ENCODE measurements around the gene TIMP3. TPM values are rescaled to one million over a fixed set of nuclear protein-coding genes. Genes with fewer than 3 reads are reported as not detected.

Gene TIMP3
- total and polyA plus RNA-seq, 2 donors (not counting 1 experiment from before 2014, with no cell fraction given), result not detected

DNA sequence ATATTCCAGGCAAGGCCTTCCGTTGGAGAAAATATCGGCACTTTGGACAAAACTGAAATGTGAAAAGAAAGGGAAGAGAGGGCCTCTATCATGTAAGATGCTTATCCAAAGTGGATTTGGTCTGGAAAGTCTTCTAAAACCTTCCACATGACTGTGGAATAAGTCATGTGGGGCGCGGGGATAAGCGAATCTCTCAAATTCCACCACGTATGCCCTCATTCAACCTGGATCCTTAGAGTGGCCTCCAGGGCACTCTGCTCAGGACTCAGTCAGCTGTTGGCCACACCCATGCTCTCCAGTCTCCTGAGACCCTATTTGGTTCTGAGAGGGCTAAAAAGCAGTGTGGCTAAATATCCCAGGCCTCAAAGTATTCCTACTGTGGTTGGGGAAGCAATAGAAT lies 2.0 kb upstream of the TIMP3 start:
- H3K27me3 Mint-ChIP-seq, result peaks cover 69% of the 10 kb centered on the region
- ATAC-seq (ENCODE audit: low read depth) (no peak), DNase-seq (no peak)
- POLR2A ChIA-PET, result no interaction called here
- TF ChIP-seq, protein P1, sequence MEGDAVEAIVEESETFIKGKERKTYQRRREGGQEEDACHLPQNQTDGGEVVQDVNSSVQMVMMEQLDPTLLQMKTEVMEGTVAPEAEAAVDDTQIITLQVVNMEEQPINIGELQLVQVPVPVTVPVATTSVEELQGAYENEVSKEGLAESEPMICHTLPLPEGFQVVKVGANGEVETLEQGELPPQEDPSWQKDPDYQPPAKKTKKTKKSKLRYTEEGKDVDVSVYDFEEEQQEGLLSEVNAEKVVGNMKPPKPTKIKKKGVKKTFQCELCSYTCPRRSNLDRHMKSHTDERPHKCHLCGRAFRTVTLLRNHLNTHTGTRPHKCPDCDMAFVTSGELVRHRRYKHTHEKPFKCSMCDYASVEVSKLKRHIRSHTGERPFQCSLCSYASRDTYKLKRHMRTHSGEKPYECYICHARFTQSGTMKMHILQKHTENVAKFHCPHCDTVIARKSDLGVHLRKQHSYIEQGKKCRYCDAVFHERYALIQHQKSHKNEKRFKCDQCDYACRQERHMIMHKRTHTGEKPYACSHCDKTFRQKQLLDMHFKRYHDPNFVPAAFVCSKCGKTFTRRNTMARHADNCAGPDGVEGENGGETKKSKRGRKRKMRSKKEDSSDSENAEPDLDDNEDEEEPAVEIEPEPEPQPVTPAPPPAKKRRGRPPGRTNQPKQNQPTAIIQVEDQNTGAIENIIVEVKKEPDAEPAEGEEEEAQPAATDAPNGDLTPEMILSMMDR (IDR thresholded peaks at IDR 0.05), result no peak
- TF ChIP-seq EZH2 (IDR thresholded peaks at IDR 0.05; ENCODE audit: borderline replicate concordance, insufficient read depth, low read depth, low read length, poor library complexity, severe bottlenecking), result no peak
- H3K4me1 Mint-ChIP-seq, result peaks cover 8% of the 10 kb centered on the region
- Histone ChIP-seq H3K36me3 (replicated peaks in 1 of 2; ENCODE audit: control extremely low read depth in 1 of 2, control insufficient read depth in 1 of 2, extremely low read depth in 1 of 2, insufficient read depth in 2 of 2, low read length in 1 of 2) (no peaks in the 10 kb centered on the region), H3K79me2 (ENCODE audit: control insufficient read depth, insufficient read depth, low read length) (no peaks in the 10 kb centered on the region), H3K9me3 (ENCODE audit: control extremely low read depth in 1 of 3, control insufficient read depth in 2 of 3, insufficient read depth in 1 of 3, low read length in 2 of 3) (peaks cover 0 to 3% (median 0%) of the 10 kb centered on the region in 3 donors), H3K4me1 (ENCODE audit: control insufficient read depth in 2 of 2, insufficient read depth in 2 of 2, low read length in 2 of 2) (peaks cover 5 to 8% of the 10 kb centered on the region in 2 donors), H3K27me3 (replicated peaks in 1 of 4; ENCODE audit: control extremely low read depth in 1 of 4, control insufficient read depth in 3 of 4, insufficient read depth in 4 of 4, low read length in 3 of 4) (peaks cover 0 to 16% (median 6%) of the 10 kb centered on the region in 4 experiments), H3K9ac (ENCODE audit: low read length) (no peak overlapping the region), H3K4me3 (ENCODE audit: control extremely low read depth in 1 of 5, extremely low read depth in 1 of 5, insufficient read depth in 1 of 5, low read depth in 2 of 5, low read length in 4 of 5) (no peak overlapping the region), H3K4me2 (replicated peaks; ENCODE audit: low read depth, low read length, poor library complexity, severe bottlenecking) (no peak overlapping the region), H3K27ac (ENCODE audit: low read length in 2 of 2) (no peak overlapping the region), H2AFZ (ENCODE audit: insufficient read depth, low read depth, low read length, poor library complexity, severe bottlenecking) (no peak overlapping the region), H4K20me1 (ENCODE audit: control insufficient read depth, insufficient read depth, low read length, poor library complexity, severe bottlenecking) (no peaks in the 10 kb centered on the region)
- CTCF ChIA-PET, result no interaction called here
- H3K9me3 Mint-ChIP-seq (ENCODE audit: insufficient read depth), result no peaks in the 10 kb centered on the region
- no peak overlapping the region for H3K4me3 Mint-ChIP-seq
- intact Hi-C loops (cut with micrococcal nuclease), result no loop called here
- 96% methylated on average over 4 of the region's 6 CpGs for WGBS (ENCODE audit: insufficient coverage)
- no peak overlapping the region for H3K27ac Mint-ChIP-seq

DNA sequence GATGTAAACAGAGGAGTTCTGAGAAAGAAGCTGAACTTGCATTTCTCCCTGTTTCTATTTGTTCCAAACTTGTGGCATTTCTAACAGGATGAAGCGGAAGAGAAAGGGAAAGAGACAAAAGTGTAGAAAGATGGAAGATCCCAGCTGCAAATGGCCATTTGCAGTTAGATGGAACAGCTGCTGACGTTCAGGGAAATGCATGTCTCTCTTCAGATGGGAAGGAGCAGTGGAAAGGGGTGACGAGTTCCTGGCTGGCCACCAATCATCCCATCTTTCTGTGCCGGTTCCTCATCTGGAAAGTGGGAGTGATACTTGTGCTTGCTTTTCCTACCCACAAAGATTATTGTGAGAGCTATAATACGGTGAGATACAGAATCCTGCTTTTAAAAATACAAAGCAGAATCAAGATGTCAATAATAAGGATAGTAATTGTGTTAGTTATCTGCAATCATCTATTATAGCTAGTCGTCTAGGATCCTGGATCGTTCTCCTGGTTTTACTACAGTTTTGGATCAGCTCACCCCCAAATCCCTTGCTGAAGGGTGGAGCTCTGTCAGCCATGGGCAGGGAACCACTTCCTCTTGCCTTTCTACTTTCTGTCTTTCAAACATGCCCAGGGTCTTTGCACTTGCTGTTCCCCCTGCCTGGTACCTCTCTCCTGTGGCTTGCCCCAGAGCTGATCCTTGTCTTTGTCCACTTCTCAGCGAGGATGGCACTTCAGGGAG lies 1.2 kb upstream of the TIMP3 start:
- CTCF ChIA-PET, result interaction anchor here (1.2 kb wide), 1 partner anchor 8 kb away, joined by 3 read pairs; no protein-coding TSS in a partner anchor
- H3K4me2 ChIP-seq (replicated peaks; ENCODE audit: low read depth, low read length, poor library complexity, severe bottlenecking), result no peak overlapping the region

More for the DNA sequence above, 1.2 kb upstream of the TIMP3 start:
- H3K4me3 ChIP-seq (ENCODE audit: control extremely low read depth in 1 of 5, extremely low read depth in 1 of 5, insufficient read depth in 1 of 5, low read depth in 2 of 5, low read length in 4 of 5), result no peak overlapping the region
- Mint-ChIP-seq H3K9me3 (ENCODE audit: insufficient read depth) (no peaks in the 10 kb centered on the region), H3K27me3 (peaks cover 68% of the 10 kb centered on the region), H3K27ac (no peak overlapping the region), H3K4me1 (peaks cover 8% of the 10 kb centered on the region), H3K4me3 (no peak overlapping the region)
- H2AFZ ChIP-seq (ENCODE audit: insufficient read depth, low read depth, low read length, poor library complexity, severe bottlenecking), result no peak overlapping the region
- no peak for DNase-seq
- ATAC-seq (ENCODE audit: low read depth), result no peak
- H3K9me3 ChIP-seq (ENCODE audit: control extremely low read depth in 1 of 3, control insufficient read depth in 2 of 3, insufficient read depth in 1 of 3, low read length in 2 of 3), result peaks cover 0 to 3% (median 0%) of the 10 kb centered on the region in 3 donors
- intact Hi-C loops (cut with micrococcal nuclease), result no loop called here
- H3K4me1 ChIP-seq (ENCODE audit: control insufficient read depth in 2 of 2, insufficient read depth in 2 of 2, low read length in 2 of 2), result peaks cover 5 to 8% of the 10 kb centered on the region in 2 donors
- H3K36me3 ChIP-seq (replicated peaks in 1 of 2; ENCODE audit: control extremely low read depth in 1 of 2, control insufficient read depth in 1 of 2, extremely low read depth in 1 of 2, insufficient read depth in 2 of 2, low read length in 1 of 2), result no peaks in the 10 kb centered on the region
- no peaks in the 10 kb centered on the region for H3K79me2 ChIP-seq (ENCODE audit: control insufficient read depth, insufficient read depth, low read length)
- no peak overlapping the region for H3K27ac ChIP-seq (ENCODE audit: low read length in 2 of 2)
- H4K20me1 ChIP-seq (ENCODE audit: control insufficient read depth, insufficient read depth, low read length, poor library complexity, severe bottlenecking), result no peaks in the 10 kb centered on the region
- WGBS (ENCODE audit: insufficient coverage), result 79% methylated on average over 7 of the region's 8 CpGs
- POLR2A ChIA-PET, result no interaction called here
- H3K27me3 ChIP-seq (replicated peaks in 1 of 4; ENCODE audit: control extremely low read depth in 1 of 4, control insufficient read depth in 3 of 4, insufficient read depth in 4 of 4, low read length in 3 of 4), result peaks cover 0 to 16% (median 6%) of the 10 kb centered on the region in 4 experiments
- TF ChIP-seq EZH2 (IDR thresholded peaks at IDR 0.05; ENCODE audit: borderline replicate concordance, insufficient read depth, low read depth, low read length, poor library complexity, severe bottlenecking), result no peak
- TF ChIP-seq, protein P1 (IDR thresholded peaks at IDR 0.05), result no peak
- no peak overlapping the region for H3K9ac ChIP-seq (ENCODE audit: low read length)

Measured in B cell (primary cell).